ENCODE data around the gene AP1G1. TPM values are rescaled to one million over a fixed set of nuclear protein-coding genes. Genes with fewer than 3 reads are reported as not detected.

Gene AP1G1
- polyA plus RNA-seq, 1 donor (not counting 4 experiments of a cell fraction or from before 2014, with no cell fraction given), result 62.5 TPM

- FAIRE-seq, result no peak
- no peak overlapping the region for H3K4me3 ChIP-seq (ENCODE audit: control insufficient read depth in 2 of 3, extremely low read depth in 1 of 3, insufficient read depth in 2 of 3, low read depth in 1 of 3, low read length in 3 of 3)
- TF ChIP-seq EZH2 (IDR thresholded peaks at IDR 0.05; ENCODE audit: low read length), result no peak
- TF ChIP-seq, protein P1, sequence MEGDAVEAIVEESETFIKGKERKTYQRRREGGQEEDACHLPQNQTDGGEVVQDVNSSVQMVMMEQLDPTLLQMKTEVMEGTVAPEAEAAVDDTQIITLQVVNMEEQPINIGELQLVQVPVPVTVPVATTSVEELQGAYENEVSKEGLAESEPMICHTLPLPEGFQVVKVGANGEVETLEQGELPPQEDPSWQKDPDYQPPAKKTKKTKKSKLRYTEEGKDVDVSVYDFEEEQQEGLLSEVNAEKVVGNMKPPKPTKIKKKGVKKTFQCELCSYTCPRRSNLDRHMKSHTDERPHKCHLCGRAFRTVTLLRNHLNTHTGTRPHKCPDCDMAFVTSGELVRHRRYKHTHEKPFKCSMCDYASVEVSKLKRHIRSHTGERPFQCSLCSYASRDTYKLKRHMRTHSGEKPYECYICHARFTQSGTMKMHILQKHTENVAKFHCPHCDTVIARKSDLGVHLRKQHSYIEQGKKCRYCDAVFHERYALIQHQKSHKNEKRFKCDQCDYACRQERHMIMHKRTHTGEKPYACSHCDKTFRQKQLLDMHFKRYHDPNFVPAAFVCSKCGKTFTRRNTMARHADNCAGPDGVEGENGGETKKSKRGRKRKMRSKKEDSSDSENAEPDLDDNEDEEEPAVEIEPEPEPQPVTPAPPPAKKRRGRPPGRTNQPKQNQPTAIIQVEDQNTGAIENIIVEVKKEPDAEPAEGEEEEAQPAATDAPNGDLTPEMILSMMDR (optimal IDR thresholded peaks at IDR 0.05 in 1 of 3, IDR thresholded peaks at IDR 0.05 in 1 of 3, conservative IDR thresholded peaks at IDR 0.05 in 1 of 3; ENCODE audit: extremely low read depth in 1 of 3, insufficient read depth in 2 of 3, low read length in 3 of 3), result no peak
- H3K4me1 ChIP-seq (ENCODE audit: control insufficient read depth, extremely low read depth, insufficient read depth, low read length), result peaks cover 4% of the 10 kb centered on the region
- H4K20me1 ChIP-seq (ENCODE audit: control insufficient read depth, extremely low read depth, insufficient read depth, low read length), result no peaks in the 10 kb centered on the region
- dilution Hi-C loops (cut with MboI; ENCODE audit: extremely low pct_ligation_motif_present, low sequenced_read_pairs), result no loop called here
- H3K9me1 ChIP-seq (ENCODE audit: control insufficient read depth, extremely low read depth, insufficient read depth, low read length), result no peaks in the 10 kb centered on the region
- no peaks in the 10 kb centered on the region for H3K79me2 ChIP-seq (ENCODE audit: control insufficient read depth, insufficient read depth, low read length)
- peaks cover 4% of the 10 kb centered on the region for H3K27me3 ChIP-seq (ENCODE audit: control insufficient read depth, extremely low read depth, insufficient read depth, low read length)
- no peak overlapping the region for H2AFZ ChIP-seq (ENCODE audit: control insufficient read depth, low read length)
- H3K27ac ChIP-seq (ENCODE audit: control insufficient read depth, insufficient read depth, low read length), result no peak overlapping the region
- H3K9me3 ChIP-seq (ENCODE audit: control insufficient read depth, low read depth, low read length), result no peaks in the 10 kb centered on the region
- no peak overlapping the region for H3K9ac ChIP-seq (ENCODE audit: control insufficient read depth, extremely low read depth, insufficient read depth, low read length)
- H3K4me2 ChIP-seq (ENCODE audit: control insufficient read depth, extremely low read depth, insufficient read depth, low read depth, low read length), result no peak overlapping the region
- H3K36me3 ChIP-seq (ENCODE audit: control insufficient read depth in 2 of 2, extremely low read depth in 1 of 2, insufficient read depth in 2 of 2, low read length in 2 of 2), result peaks cover 0 to 4% of the 10 kb centered on the region in 2 experiments
- no peak for DNase-seq (ENCODE audit: low read depth, low spot score)
Measured at GRCh38 chr16:71727551-71728324, 80.9 kb downstream of the AP1G1 start.

- Histone ChIP-seq H3K27me3 (ENCODE audit: control insufficient read depth, extremely low read depth, insufficient read depth, low read length) (peaks cover 4% of the 10 kb centered on the region), H2AFZ (ENCODE audit: control insufficient read depth, low read length) (no peak overlapping the region), H3K4me3 (ENCODE audit: control insufficient read depth in 2 of 3, extremely low read depth in 1 of 3, insufficient read depth in 2 of 3, low read depth in 1 of 3, low read length in 3 of 3) (no peak overlapping the region), H3K9me3 (ENCODE audit: control insufficient read depth, low read depth, low read length) (no peaks in the 10 kb centered on the region), H3K36me3 (ENCODE audit: control insufficient read depth in 2 of 2, extremely low read depth in 1 of 2, insufficient read depth in 2 of 2, low read length in 2 of 2) (no peaks in the 10 kb centered on the region), H3K27ac (ENCODE audit: control insufficient read depth, insufficient read depth, low read length) (no peak overlapping the region), H3K79me2 (ENCODE audit: control insufficient read depth, insufficient read depth, low read length) (peaks cover 8% of the 10 kb centered on the region), H3K9me1 (ENCODE audit: control insufficient read depth, extremely low read depth, insufficient read depth, low read length) (no peaks in the 10 kb centered on the region), H3K9ac (ENCODE audit: control insufficient read depth, extremely low read depth, insufficient read depth, low read length) (no peak overlapping the region), H3K4me1 (ENCODE audit: control insufficient read depth, extremely low read depth, insufficient read depth, low read length) (peaks cover 11% of the 10 kb centered on the region), H4K20me1 (ENCODE audit: control insufficient read depth, extremely low read depth, insufficient read depth, low read length) (no peaks in the 10 kb centered on the region), H3K4me2 (ENCODE audit: control insufficient read depth, extremely low read depth, insufficient read depth, low read depth, low read length) (no peak overlapping the region)
- dilution Hi-C loops (cut with MboI; ENCODE audit: extremely low pct_ligation_motif_present, low sequenced_read_pairs), result no loop called here
- DNase-seq (ENCODE audit: low read depth, low spot score) (no peak), FAIRE-seq (no peak)
- TF ChIP-seq, protein P1 (optimal IDR thresholded peaks at IDR 0.05 in 1 of 3, IDR thresholded peaks at IDR 0.05 in 1 of 3, conservative IDR thresholded peaks at IDR 0.05 in 1 of 3; ENCODE audit: extremely low read depth in 1 of 3, insufficient read depth in 2 of 3, low read length in 3 of 3), result no peak
- TF ChIP-seq EZH2 (IDR thresholded peaks at IDR 0.05; ENCODE audit: low read length), result no peak
Measured at GRCh38 chr16:71726476-71727315, 81.9 kb downstream of the AP1G1 start.

All from keratinocyte (primary cell).